Erythroblast (primary cell): ENCODE measurements around the gene ARMC7.
"Not testable (repeated sequence)": the region's sequence is repeated elsewhere in the genome, so short reads cannot be mapped to it uniquely, and the experiment has no call there.

Experiments used
- DNase-seq, 2 experiments: peaks; one replicate each; lab custom pipeline; 2025; lab: John Stamatoyannopoulos, UW
- GATA1 ChIP-seq: IDR thresholded peaks from 2 replicates; pipeline ENCODE4 v1.6.1; 2011; ENCODE audit warnings: low read depth, mild to moderate bottlenecking, control low read depth, low read length, moderate library complexity
- POLR2A ChIP-seq: IDR thresholded peaks from 2 replicates; pipeline ENCODE4 v1.6.1; 2011; ENCODE audit warnings: mild to moderate bottlenecking, low read length

The ARMC7 gene

GRCh38 chr17:75154195-75155106, 44.7 kb downstream of the ARMC7 start, which contains the start of gene JPT1:
JPT1 (minus strand) TSS chr17:75154512; CDS start chr17:75154397, 115 bp downstream.
- peak; percentile 98 to 99 for DNase-seq
- TF ChIP-seq POLR2A (peak; percentile 98), GATA1 (no peak)

GRCh38 chr17:75155191-75155601, 45.4 kb downstream of the ARMC7 start:
- no peak for DNase-seq
- TF ChIP-seq GATA1: no peak
- TF ChIP-seq POLR2A: no peak

GRCh38 chr17:75158480-75158879, 48.7 kb downstream of the ARMC7 start:
- DNase-seq: not testable (repeated sequence)

- no peak for TF ChIP-seq GATA1
- no peak for TF ChIP-seq POLR2A
- DNase-seq: no peak
These were observed 49.6 kb downstream of the ARMC7 start for GRCh38 chr17:75159196-75160031.

- DNase-seq: no peak
- no peak for TF ChIP-seq GATA1
- no peak for TF ChIP-seq POLR2A
These were observed 50.4 kb downstream of the ARMC7 start for GRCh38 chr17:75160211-75160610.

- no peak for TF ChIP-seq GATA1
- TF ChIP-seq POLR2A: no peak
- no peak for DNase-seq
These were observed 53.3 kb downstream of the ARMC7 start for GRCh38 chr17:75163074-75163473.

- DNase-seq: not testable (repeated sequence)
These were observed 54.8 kb downstream of the ARMC7 start for GRCh38 chr17:75164606-75165005.

GRCh38 chr17:75168998-75169397, 59.2 kb downstream of the ARMC7 start:
- TF ChIP-seq POLR2A (no peak), GATA1 (no peak)
- no peak for DNase-seq

- TF ChIP-seq GATA1 (no peak), POLR2A (no peak)
- no peak for DNase-seq
These were observed 63.8 kb downstream of the ARMC7 start for GRCh38 chr17:75173526-75173925.

- no peak for DNase-seq
- TF ChIP-seq POLR2A (no peak), GATA1 (no peak)
These were observed 65.2 kb downstream of the ARMC7 start for GRCh38 chr17:75174996-75175395.

- DNase-seq: no peak
- TF ChIP-seq GATA1 (no peak), POLR2A (no peak)
These were observed 66.9 kb downstream of the ARMC7 start for GRCh38 chr17:75176625-75177024.

- DNase-seq: no peak
- TF ChIP-seq POLR2A: no peak
- TF ChIP-seq GATA1: no peak
These were observed 68.7 kb downstream of the ARMC7 start for GRCh38 chr17:75178453-75178852.
